ENCODE results near the gene NME9.

DNA sequence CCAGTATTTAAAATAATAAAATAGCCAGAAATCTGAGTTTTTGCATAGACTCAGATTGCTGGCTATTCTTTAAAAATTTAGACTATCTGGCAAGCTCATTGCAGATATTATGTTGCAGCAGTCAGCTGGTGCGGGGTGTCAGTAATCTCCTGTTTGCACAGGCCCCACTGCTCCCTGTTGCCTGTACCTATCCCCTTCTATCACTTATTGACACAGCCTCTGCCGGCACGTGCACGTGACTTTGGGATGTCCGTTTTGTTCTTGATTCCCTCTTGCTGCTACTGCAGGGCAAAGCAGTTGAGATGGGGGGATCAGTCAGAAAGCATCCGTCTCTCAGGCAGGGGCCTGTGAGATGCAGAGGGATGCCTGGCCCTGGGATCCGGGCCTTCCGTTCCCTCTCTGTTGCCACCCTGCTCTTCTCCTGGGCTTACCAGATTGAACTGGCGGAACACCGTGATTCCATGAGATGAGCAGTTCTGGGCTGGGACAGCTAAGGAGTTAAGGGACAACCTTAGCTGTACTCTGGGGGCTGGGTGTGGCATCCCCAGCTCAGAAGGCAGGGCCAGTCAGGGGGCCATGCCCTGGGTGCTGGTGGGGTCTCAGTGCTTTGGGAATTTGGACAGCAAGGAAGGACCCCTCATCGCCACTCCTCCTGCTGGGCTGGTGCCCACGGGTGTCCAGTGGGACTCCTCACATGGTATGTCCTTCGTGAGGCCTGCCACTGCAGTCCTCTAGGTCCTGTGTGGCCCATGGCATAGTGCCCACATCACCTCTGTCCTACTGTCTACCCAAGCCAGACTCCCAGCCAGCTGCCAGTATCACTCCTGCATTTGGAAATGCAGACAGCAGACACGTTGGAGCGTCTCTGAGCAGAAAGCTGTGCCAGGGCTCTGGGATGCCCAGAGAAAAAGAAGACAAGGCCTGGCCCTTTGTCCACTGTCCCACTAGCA is 30.5 kb upstream of the NME9 start:
- TF ChIP-seq, protein P1, sequence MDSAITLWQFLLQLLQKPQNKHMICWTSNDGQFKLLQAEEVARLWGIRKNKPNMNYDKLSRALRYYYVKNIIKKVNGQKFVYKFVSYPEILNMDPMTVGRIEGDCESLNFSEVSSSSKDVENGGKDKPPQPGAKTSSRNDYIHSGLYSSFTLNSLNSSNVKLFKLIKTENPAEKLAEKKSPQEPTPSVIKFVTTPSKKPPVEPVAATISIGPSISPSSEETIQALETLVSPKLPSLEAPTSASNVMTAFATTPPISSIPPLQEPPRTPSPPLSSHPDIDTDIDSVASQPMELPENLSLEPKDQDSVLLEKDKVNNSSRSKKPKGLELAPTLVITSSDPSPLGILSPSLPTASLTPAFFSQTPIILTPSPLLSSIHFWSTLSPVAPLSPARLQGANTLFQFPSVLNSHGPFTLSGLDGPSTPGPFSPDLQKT (IDR thresholded peaks at IDR 0.05; ENCODE audit: borderline replicate concordance, low read depth, low read length), result no peak
- TF ChIP-seq CTCF (tag by site-specific recombination; IDR thresholded peaks at IDR 0.05) (no peak), ZNF654 (tag by site-specific recombination; IDR thresholded peaks at IDR 0.05; ENCODE audit: low read depth) (no peak), ZFP3 (tag by site-specific recombination; IDR thresholded peaks at IDR 0.05; ENCODE audit: low read depth) (no peak), SETDB1 (IDR thresholded peaks at IDR 0.05; ENCODE audit: insufficient read length, low read length) (no peak), ZBTB1 (tag by site-specific recombination; IDR thresholded peaks at IDR 0.05) (no peak)
